ENCODE results near the gene E2F8.

The E2F8 gene

GRCh38 chr11:19218216-19218615, 22.5 kb downstream of the E2F8 start:
- 0 out of 2 replicates have a peak, but pooled peaks cover under 1% of the 10 kb centered on the region for H3K36me3 ChIP-seq (ENCODE audit: control insufficient read depth, insufficient read depth, low read length)
- H3K4me1 ChIP-seq (ENCODE audit: control insufficient read depth, insufficient read depth, low read length), result no peaks in the 10 kb centered on the region
- H3K9ac ChIP-seq (ENCODE audit: low read depth, low read length), result no peak overlapping the region
- no peak overlapping the region for H3K27ac ChIP-seq (ENCODE audit: low read depth, low read length)
- H3K27me3 ChIP-seq (ENCODE audit: control insufficient read depth, insufficient read depth, low read length), result no peaks in the 10 kb centered on the region
- H3K4me3 ChIP-seq (ENCODE audit: low read depth, low read length), result no peak overlapping the region
- no peaks in the 10 kb centered on the region for H3K9me3 ChIP-seq (ENCODE audit: control insufficient read depth, insufficient read depth, low read length)

GRCh38 chr11:19216709-19217374, 23.9 kb downstream of the E2F8 start:
- no peak overlapping the region for H3K4me3 ChIP-seq (ENCODE audit: low read depth, low read length)
- H3K4me1 ChIP-seq (ENCODE audit: control insufficient read depth, insufficient read depth, low read length), result no peaks in the 10 kb centered on the region
- no peak overlapping the region for H3K9ac ChIP-seq (ENCODE audit: low read depth, low read length)
- no peaks in the 10 kb centered on the region for H3K27me3 ChIP-seq (ENCODE audit: control insufficient read depth, insufficient read depth, low read length)
- no peak overlapping the region for H3K27ac ChIP-seq (ENCODE audit: low read depth, low read length)
- H3K9me3 ChIP-seq (ENCODE audit: control insufficient read depth, insufficient read depth, low read length), result no peaks in the 10 kb centered on the region
- no peaks in the 10 kb centered on the region for H3K36me3 ChIP-seq (ENCODE audit: control insufficient read depth, insufficient read depth, low read length)

DNA sequence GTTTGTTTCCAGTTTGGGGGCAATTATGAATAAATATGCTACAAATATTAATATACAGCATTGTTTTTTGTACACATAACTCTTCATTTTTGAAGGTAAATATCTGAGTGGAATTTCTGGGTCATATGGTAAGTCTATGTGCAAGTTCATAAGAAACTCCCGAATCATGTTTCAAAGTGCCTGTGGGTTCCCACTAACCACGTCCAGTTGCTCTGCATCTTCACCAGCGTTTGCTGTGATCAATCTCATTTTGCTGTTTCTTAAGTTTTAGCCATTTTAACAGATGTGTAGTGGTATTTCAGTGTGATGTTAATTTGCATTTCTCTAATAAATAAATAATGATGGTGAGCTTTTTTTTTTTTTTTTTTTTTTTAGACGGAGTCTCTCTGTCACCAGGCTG, 24.7 kb downstream of the E2F8 start:
- Histone ChIP-seq H3K9me3 (ENCODE audit: control insufficient read depth, insufficient read depth, low read length) (no peaks in the 10 kb centered on the region), H3K9ac (ENCODE audit: low read depth, low read length) (no peak overlapping the region), H3K27ac (ENCODE audit: low read depth, low read length) (no peak overlapping the region), H3K4me1 (ENCODE audit: control insufficient read depth, insufficient read depth, low read length) (no peaks in the 10 kb centered on the region), H3K36me3 (ENCODE audit: control insufficient read depth, insufficient read depth, low read length) (no peaks in the 10 kb centered on the region), H3K27me3 (ENCODE audit: control insufficient read depth, insufficient read depth, low read length) (no peaks in the 10 kb centered on the region), H3K4me3 (ENCODE audit: low read depth, low read length) (no peak overlapping the region)

DNA sequence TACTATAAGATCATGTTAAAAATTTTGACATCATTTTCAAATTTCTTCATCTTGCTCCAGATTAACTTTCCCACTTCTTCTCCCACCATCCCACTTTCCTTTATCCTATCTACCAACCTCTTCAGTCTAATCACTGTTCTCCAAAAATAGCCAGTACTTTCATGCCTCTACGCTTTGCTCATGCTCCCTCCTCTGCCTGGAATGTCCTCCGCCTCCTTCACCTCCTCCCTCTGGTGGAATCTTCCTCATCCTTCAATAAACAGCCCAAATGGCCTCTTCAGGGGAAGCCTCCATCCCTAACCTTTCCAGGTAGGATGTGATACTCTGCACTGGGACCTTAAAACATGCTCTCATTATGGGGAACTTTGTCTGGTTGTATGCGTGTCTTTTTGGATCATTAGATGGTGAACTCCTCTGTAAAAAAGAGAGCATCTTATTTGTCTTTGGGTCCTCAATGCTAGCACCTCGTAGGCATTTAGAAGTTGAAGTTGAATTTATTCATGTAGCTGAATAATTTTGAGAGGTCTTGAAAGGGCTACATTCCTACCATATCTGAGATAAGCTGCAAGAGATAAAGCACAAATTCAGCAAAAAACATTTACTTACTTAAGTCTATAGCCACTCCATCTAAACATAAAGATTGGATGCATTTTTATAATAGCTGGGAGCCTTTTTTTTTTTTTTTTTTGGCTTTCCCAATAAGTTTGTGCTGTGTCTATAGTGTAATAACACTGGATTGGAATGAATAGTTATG, 31.0 kb downstream of the E2F8 start:
- H3K4me3 ChIP-seq (ENCODE audit: low read depth, low read length), result no peak overlapping the region
- no peak overlapping the region for H3K9ac ChIP-seq (ENCODE audit: low read depth, low read length)
- H3K27me3 ChIP-seq (ENCODE audit: control insufficient read depth, insufficient read depth, low read length), result no peaks in the 10 kb centered on the region
- peaks cover 2% of the 10 kb centered on the region; the same call in 1 of the 2 replicates for H3K4me1 ChIP-seq (ENCODE audit: control insufficient read depth, insufficient read depth, low read length)
- no peaks in the 10 kb centered on the region for H3K36me3 ChIP-seq (ENCODE audit: control insufficient read depth, insufficient read depth, low read length)
- no peak overlapping the region for H3K27ac ChIP-seq (ENCODE audit: low read depth, low read length)
- H3K9me3 ChIP-seq (ENCODE audit: control insufficient read depth, insufficient read depth, low read length), result no peaks in the 10 kb centered on the region

DNA sequence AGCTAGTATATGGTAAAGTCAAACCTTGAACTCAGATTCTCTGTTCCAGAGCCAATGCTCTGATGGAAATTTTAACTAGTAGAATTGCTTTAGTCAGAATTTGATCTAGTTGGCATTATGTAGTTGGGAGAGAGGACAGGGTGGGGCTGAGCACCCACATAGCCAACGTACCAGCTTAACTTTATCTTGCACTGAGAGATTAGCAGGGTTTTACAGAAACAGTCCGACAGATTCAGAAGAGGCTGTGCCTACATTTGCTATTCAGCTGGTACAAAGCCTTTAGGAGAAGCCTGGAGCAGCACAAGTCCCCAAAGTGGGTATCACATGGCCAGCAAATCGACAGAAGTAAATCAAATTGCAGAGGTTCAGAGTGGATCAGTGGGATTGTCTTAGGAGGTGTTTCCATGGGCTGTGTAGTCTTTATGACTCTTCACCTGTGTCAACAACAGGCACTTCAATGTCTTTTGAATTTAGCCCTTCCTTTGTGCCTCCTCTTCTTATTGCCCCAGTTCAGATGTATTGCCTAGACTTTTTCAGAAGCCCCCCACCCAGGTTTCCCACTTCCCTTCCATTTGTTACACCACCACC, 31.7 kb downstream of the E2F8 start:
- no peaks in the 10 kb centered on the region for H3K27me3 ChIP-seq (ENCODE audit: control insufficient read depth, insufficient read depth, low read length)
- H3K9me3 ChIP-seq (ENCODE audit: control insufficient read depth, insufficient read depth, low read length), result no peaks in the 10 kb centered on the region
- no peak overlapping the region for H3K4me3 ChIP-seq (ENCODE audit: low read depth, low read length)
- H3K36me3 ChIP-seq (ENCODE audit: control insufficient read depth, insufficient read depth, low read length), result no peaks in the 10 kb centered on the region
- peaks cover 2% of the 10 kb centered on the region; the same call in 1 of the 2 replicates for H3K4me1 ChIP-seq (ENCODE audit: control insufficient read depth, insufficient read depth, low read length)
- no peak overlapping the region for H3K9ac ChIP-seq (ENCODE audit: low read depth, low read length)
- H3K27ac ChIP-seq (ENCODE audit: low read depth, low read length), result no peak overlapping the region

- H3K27me3 ChIP-seq (ENCODE audit: control insufficient read depth, insufficient read depth, low read length), result no peaks in the 10 kb centered on the region
- H3K9me3 ChIP-seq (ENCODE audit: control insufficient read depth, insufficient read depth, low read length), result no peaks in the 10 kb centered on the region
- H3K9ac ChIP-seq (ENCODE audit: low read depth, low read length), result no peak overlapping the region
- H3K4me1 ChIP-seq (ENCODE audit: control insufficient read depth, insufficient read depth, low read length), result peaks cover 2% of the 10 kb centered on the region; the same call in 1 of the 2 replicates
- H3K27ac ChIP-seq (ENCODE audit: low read depth, low read length), result no peak overlapping the region
- no peaks in the 10 kb centered on the region for H3K36me3 ChIP-seq (ENCODE audit: control insufficient read depth, insufficient read depth, low read length)
- H3K4me3 ChIP-seq (ENCODE audit: low read depth, low read length), result no peak overlapping the region
Measured at GRCh38 chr11:19208181-19208580, 32.6 kb downstream of the E2F8 start.

DNA sequence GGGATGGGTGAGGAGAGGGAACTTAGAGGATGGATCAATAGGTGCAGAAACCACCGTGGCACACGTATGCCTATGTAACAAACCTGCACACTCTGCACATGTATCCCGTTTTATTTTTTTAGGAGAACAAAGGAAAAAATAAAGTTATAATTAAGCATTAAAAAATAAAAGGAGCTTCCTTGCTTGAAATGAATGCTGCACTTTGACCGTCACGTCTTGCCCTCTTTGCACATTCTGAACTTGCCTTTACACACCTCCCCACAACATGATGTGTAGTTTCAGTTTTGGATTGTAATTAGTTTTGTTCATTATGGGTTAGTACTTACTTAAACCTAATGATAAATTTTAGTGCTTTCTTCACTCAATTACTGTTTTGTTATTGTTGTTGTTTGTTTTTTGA, 35.9 kb downstream of the E2F8 start:
- no peaks in the 10 kb centered on the region for H3K9me3 ChIP-seq (ENCODE audit: control insufficient read depth, insufficient read depth, low read length)
- H3K27me3 ChIP-seq (ENCODE audit: control insufficient read depth, insufficient read depth, low read length), result no peaks in the 10 kb centered on the region
- H3K9ac ChIP-seq (ENCODE audit: low read depth, low read length), result no peak overlapping the region
- H3K4me1 ChIP-seq (ENCODE audit: control insufficient read depth, insufficient read depth, low read length), result peaks cover 2% of the 10 kb centered on the region; the same call in 1 of the 2 replicates
- H3K4me3 ChIP-seq (ENCODE audit: low read depth, low read length), result no peak overlapping the region
- H3K36me3 ChIP-seq (ENCODE audit: control insufficient read depth, insufficient read depth, low read length), result no peaks in the 10 kb centered on the region
- no peak overlapping the region for H3K27ac ChIP-seq (ENCODE audit: low read depth, low read length)

DNA sequence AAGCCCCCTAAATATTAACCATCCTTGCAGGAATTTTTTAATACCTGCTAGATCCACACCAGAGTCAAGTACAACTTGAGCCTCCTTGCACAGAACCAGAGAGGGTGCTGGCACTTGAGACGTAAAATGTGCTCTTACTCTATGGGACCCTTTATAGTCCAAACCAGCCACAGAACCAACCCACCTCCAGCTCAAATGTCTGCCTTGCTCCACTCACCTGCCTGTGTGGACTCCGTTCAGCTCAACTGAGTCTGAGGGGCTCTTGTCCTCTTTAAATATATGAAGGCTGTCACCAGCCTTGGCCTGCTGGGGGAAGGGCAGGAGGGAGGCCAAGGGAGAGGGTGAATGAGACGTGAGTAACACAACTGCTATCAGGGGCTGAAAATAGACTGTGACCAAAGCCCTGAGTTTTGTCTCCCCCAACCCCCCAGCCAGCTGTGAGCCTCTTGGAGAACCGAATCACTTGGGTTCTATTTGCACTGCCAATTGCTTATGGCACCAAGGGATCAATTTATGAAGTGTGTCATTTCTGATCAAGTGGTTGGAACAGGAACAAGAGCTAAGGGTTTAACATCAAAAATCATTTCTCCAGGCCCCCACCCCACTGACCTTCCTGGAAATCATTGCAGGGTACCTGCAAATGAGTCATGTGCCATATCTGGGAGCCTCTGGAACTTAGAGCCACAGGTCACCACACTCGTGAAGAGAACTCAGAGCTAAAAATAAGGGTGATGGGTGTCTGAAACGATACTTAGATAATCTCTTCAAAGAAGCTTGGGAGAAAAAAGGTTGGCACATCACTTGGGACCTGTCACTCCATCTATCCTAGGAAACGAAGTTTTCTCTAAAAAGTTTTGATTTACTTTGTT, 38.8 kb downstream of the E2F8 start, which contains the start of gene CSRP3:
CSRP3 (minus strand) TSS at position 247 of the 869 bp plus-strand sequence. CDS start 9,535 bp downstream, outside the sequence.
- Histone ChIP-seq H3K27ac (ENCODE audit: low read depth, low read length) (no peak within 1 kb of the TSS), H3K36me3 (ENCODE audit: control insufficient read depth, insufficient read depth, low read length) (no peaks in the 10 kb centered on the region), H3K9me3 (ENCODE audit: control insufficient read depth, insufficient read depth, low read length) (no peaks in the 10 kb centered on the region), H3K9ac (ENCODE audit: low read depth, low read length) (no peak within 1 kb of the TSS), H3K4me1 (ENCODE audit: control insufficient read depth, insufficient read depth, low read length) (no peaks in the 10 kb centered on the region), H3K4me3 (ENCODE audit: low read depth, low read length) (no peak within 1 kb of the TSS), H3K27me3 (ENCODE audit: control insufficient read depth, insufficient read depth, low read length) (no peaks in the 10 kb centered on the region)

DNA sequence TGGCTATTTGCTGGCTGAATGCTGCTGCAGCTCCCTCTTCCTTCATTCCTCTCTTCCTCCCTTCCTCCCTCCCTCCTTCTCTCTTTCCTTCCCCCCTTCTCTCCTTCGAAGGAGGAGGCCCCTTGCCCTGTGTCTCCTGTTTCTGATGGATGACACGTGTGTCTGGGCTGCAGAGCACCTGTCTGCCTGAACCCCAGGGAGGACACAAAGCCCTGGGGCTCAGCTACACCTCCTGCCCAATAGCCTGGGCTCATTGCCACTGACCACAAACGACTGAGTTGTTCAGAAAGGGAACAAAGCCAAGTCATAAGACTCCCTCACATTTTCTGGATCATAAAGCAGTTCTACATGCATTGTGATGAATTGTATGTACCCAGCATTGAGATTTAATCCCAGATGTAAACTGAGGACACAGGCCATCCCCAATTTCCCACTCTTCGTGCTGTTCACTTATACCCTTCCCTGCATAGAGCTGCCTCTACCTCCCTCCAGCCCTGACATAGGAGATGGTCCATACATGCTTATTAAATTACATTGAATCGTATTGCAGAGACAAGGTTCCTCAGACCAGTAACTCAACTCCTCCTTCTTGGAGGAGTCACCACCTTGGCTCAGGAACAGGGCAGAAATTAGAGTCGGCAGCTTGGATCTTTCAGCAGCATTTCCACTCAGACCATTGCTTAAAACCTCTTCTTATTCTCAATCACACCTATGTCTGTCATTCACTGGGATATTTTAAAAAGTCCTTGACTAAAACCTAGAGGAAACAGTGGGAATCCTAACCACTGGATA, 40.1 kb downstream of the E2F8 start:
- Histone ChIP-seq H3K27me3 (ENCODE audit: control insufficient read depth, insufficient read depth, low read length) (no peaks in the 10 kb centered on the region), H3K36me3 (ENCODE audit: control insufficient read depth, insufficient read depth, low read length) (no peaks in the 10 kb centered on the region), H3K4me3 (ENCODE audit: low read depth, low read length) (no peak overlapping the region), H3K27ac (ENCODE audit: low read depth, low read length) (no peak overlapping the region), H3K9me3 (ENCODE audit: control insufficient read depth, insufficient read depth, low read length) (no peaks in the 10 kb centered on the region), H3K4me1 (ENCODE audit: control insufficient read depth, insufficient read depth, low read length) (no peaks in the 10 kb centered on the region), H3K9ac (ENCODE audit: low read depth, low read length) (no peak overlapping the region)

- Histone ChIP-seq H3K27ac (ENCODE audit: low read depth, low read length) (no peak overlapping the region), H3K9me3 (ENCODE audit: control insufficient read depth, insufficient read depth, low read length) (no peaks in the 10 kb centered on the region), H3K4me3 (ENCODE audit: low read depth, low read length) (no peak overlapping the region), H3K27me3 (ENCODE audit: control insufficient read depth, insufficient read depth, low read length) (no peaks in the 10 kb centered on the region), H3K9ac (ENCODE audit: low read depth, low read length) (no peak overlapping the region), H3K36me3 (ENCODE audit: control insufficient read depth, insufficient read depth, low read length) (no peaks in the 10 kb centered on the region), H3K4me1 (ENCODE audit: control insufficient read depth, insufficient read depth, low read length) (no peaks in the 10 kb centered on the region)
Measured at GRCh38 chr11:19199771-19200170, 41.0 kb downstream of the E2F8 start.

Data from HUES48 (cell line).